Measurements from ENCODE around the gene OR9Q1.
"Not testable (repeated sequence)": the region's sequence is repeated elsewhere in the genome, so short reads cannot be mapped to it uniquely, and the experiment has no call there.

The OR9Q1 gene

GRCh38 chr11:58152781-58153180 is 129.1 kb downstream of the OR9Q1 start:
- DNase-seq: no peak

- DNase-seq: no peak
Observed at GRCh38 chr11:58164389-58164788, 140.7 kb downstream of the OR9Q1 start.

GRCh38 chr11:58164990-58165389 is 141.3 kb downstream of the OR9Q1 start:
- no peak for DNase-seq

- DNase-seq: no peak
Observed at GRCh38 chr11:58165504-58166106, 141.9 kb downstream of the OR9Q1 start.

GRCh38 chr11:58177409-58178054 is 153.9 kb downstream of the OR9Q1 start:
- DNase-seq: no peak

- DNase-seq: no peak
Observed at GRCh38 chr11:58178444-58178843, 154.8 kb downstream of the OR9Q1 start.

- DNase-seq: no peak
Observed at GRCh38 chr11:58179648-58180047, 156.0 kb downstream of the OR9Q1 start.

DNA sequence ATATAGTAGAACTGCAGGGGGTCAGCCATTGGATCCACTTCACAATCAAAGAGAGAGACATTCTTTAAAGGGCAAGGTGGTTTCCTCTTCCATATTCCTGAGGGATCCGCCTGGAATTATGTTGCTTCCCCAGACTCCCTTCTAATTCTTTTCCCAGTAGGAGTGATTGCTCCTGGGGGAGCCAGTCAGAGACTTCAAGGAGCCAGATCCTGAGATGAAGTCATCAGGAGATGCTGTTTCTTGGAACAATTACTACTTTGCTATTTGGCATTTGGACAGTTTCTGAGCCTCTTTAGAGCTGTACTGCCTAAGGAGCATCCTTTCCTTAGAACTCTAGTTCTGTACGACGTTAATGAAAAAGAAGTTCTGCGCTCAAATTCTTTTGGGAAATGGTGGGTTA is 163.3 kb downstream of the OR9Q1 start:
- DNase-seq: no peak

DNA sequence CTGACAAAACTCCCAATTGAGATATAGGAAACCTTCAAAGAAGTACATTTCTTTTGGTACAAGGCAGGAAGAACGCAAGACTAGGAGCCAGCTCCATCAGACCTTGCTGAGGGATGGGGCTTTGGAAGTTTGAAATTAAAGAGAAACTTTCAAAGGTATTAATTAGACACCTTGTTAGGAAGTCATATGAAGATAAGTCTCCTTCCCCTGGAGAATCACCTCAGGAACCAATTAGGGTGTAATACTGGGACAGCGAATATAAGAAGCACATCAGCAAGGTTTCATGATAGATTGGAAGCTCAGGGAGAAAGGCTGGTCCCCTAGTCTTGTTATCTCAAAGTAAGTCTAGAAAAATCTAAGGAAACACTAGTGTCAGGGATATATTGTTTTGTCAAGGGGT is 165.1 kb downstream of the OR9Q1 start, which contains the start of gene OR9Q2:
Gene OR9Q2, plus strand, starts transcription at position 301 of the 400 bp plus-strand sequence. CDS start 1,421 bp downstream, outside the sequence.
- no peak for DNase-seq

- no peak for DNase-seq
Observed at GRCh38 chr11:58192229-58192628, 168.5 kb downstream of the OR9Q1 start.

- no peak for DNase-seq
Observed at GRCh38 chr11:58193391-58193790, 169.7 kb downstream of the OR9Q1 start.

DNA sequence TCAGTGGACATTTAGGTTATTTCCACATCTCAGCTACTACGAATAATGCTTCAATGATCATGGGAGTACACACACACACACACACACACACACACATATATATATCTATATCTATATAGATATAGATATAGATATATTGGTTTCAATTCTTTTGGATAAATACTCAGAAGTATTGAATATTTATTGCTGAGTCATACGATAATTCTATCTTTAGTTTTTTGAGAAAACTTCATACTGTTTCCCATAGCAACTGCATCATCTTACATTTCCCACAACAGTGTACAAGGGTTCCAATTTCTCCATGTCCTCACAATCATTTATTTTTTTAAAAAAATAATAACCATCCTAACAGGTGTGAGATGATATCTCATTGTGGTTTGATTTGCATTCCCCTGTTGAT is 172.3 kb downstream of the OR9Q1 start:
- DNase-seq: no peak

DNA sequence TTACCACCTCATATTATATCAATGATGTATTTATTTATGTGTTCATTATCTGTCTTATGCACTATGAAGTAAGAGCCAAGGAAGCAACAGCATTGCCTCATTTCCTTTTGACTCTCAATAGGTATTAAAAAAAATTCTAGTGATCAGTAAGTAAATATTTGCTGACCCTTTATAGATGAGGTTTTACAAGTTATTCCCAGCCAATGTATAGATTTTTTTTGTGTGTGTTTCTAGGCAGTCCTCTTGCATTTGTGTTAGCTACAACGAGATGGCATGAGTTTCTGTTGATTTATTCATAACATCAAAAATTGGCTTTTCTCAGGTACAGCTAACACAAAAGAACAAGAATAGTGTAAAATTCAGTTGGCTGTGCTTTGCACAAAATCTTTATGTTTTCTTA is 175.6 kb downstream of the OR9Q1 start:
- DNase-seq: no peak

- DNase-seq: no peak
Observed at GRCh38 chr11:58204042-58204441, 180.4 kb downstream of the OR9Q1 start, which contains the start of gene OR1S2. Gene OR1S2 (minus strand): TSS chr11:58204142. CDS start chr11:58204142, 0 bp downstream.

GRCh38 chr11:58212420-58212819 is 188.7 kb downstream of the OR9Q1 start, which contains the start of gene OR1S1:
Gene OR1S1 (plus strand): TSS chr11:58212720.
- not testable (repeated sequence) for DNase-seq

- DNase-seq: no peak
Observed at GRCh38 chr11:58216476-58216875, 192.8 kb downstream of the OR9Q1 start.

- DNase-seq: no peak
Observed at GRCh38 chr11:58222721-58223120, 199.0 kb downstream of the OR9Q1 start.

DNA sequence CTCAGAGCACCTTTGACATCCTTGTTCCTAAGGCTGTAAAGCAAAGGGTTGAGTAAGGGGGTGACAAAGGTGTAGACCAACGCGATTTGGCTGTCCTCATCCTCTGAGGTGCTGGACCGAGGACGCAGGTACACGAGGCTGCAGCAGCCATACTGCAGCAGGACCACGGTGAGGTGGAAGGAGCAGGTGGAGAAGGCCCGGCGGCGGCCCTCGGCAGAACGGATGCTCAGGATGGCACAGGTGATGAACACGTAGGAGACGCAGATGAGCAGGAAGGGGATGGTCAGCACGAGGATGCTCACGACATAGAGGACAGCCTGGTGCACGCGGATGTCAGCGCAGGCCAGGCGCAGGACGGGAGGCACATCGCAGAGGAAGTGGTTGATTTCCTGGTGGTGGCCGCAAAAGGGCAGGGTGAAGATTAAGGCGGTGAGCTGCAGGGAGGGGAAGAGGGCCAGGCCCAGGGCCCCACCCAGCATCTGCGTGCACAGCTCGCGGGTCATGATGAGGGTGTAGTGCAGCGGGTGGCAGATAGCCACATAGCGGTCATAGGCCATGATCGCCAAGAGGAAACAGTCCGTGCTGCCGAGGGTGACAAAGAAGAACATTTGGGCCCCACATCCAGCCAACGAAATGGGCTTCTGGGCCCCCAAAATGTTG is 204.4 kb downstream of the OR9Q1 start:
- DNase-seq: no peak
